Stimulated activated CD8-positive, alpha-beta memory T cell treated with anti-CD3 and anti-CD28 coated beads, Interleukin-7, amount 100 ng/mL, for 4 hours (primary cell): ENCODE results near the gene EGFLAM.
"Not testable (repeated sequence)": the region's sequence is repeated elsewhere in the genome, so short reads cannot be mapped to it uniquely, and the experiment has no call there.

ENCODE experiments used
- DNase-seq, 2 donors: peaks; one replicate each; pipeline ENCODE4 v3.0.0-alpha.2; 2020; ENCODE audit warnings: low read depth in 2 of 2

EGFLAM gene

GRCh38 chr5:38329132-38329715 lies 70.9 kb downstream of the EGFLAM start:
- DNase-seq, result no peak

DNA sequence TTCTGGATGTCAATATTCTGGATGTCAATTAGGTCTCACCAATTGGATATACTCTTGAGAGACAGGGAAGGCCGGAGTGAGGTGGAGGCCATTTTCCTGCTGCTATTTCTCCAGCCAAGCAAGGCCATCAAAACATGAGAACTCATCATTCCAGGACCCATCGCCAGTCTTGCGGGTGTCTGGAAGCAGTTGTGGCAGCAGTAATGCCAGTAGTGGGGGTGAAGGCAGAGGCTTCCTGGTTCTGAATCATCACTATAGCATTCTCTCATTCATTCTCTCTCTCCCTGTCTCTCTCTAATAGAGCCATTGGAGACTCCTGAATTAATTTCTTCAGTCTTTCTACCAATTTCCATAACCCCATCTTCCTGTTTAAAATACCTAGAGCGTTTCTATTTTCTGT lies 71.8 kb downstream of the EGFLAM start:
- DNase-seq, result no peak

- DNase-seq, result no peak
Observed at GRCh38 chr5:38331831-38332230, 73.5 kb downstream of the EGFLAM start.

- not testable (repeated sequence) for DNase-seq
Observed at GRCh38 chr5:38333181-38333580, 74.8 kb downstream of the EGFLAM start.

DNA sequence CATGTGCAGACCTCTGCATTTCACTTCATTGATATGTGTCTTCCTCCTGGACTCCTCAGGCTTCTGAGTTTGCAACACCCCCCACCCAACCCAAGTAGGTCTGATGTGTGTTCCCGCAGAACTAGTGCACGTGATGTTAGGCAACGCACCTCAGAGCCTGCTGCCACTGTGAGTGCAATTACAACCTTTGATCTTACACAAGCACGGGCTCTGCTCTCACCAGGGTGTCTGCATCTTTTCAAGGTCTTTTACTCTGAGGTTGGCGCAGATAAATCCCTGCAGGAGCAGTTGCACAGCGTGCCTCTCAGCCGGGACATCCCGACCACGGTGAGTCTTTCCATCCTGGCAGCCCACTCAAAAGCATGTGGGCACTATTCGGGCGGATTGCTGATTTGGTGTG lies 80.1 kb downstream of the EGFLAM start:
- DNase-seq, result no peak

DNA sequence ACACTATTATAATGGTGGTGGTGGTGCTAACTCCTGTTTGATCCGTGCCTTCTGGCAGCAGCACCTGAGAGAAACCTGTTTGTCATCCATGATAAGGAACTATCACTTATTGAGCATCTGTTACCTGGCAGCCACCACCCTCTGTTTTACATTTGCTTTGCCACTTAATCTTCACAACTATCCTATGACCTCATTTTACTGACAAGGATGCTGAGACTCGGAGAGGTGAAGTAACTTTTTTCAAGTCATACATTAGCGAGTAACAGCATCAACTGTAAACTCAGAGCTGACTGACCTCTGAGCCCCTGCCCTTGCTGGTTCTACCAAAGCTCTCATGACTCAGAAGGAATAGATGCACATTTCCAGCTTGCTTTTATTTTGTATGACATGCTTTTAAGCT lies 81.1 kb downstream of the EGFLAM start:
- DNase-seq, result no peak

GRCh38 chr5:38341056-38341455 lies 82.7 kb downstream of the EGFLAM start:
- DNase-seq, result no peak

GRCh38 chr5:38341641-38342040 lies 83.3 kb downstream of the EGFLAM start:
- DNase-seq, result no peak

DNA sequence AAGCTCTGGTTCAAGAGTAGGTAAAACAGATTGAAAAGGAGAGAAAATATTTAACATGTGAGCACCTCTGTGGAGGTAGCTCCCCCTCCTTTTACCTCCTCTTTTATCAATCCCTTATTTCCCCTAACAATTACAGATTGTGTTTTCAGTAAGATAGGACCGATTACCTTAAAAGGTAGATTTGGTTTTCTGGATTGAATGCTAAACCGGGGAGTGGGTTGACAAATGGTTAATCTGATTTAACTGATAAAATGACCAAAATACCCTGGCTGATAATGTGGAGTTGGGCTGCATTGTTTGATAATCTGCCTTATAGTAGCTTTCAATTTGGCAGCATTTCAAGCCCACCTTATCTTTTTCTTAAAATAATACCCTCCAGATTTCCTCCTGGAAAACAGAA lies 83.9 kb downstream of the EGFLAM start:
- DNase-seq, result no peak

DNA sequence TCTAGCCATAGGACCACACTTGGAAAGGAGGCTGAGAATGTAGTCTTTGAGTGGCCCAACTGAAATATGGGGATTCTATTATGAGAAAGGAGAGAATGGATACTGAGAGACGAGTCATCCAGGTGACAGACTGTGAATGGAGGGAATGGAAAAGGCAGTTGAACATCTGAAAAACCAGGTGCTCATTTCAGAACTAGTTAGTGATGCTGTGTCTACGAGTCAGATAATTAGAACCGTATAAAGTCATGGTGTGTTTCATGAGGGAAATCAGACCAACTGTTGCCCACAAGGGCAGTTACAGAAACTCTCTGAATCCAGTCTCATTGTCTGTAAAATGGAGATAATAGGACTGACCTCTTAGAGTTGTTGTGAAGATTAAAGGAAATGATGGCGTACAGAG lies 86.5 kb downstream of the EGFLAM start:
- DNase-seq, result no peak

- DNase-seq, result no peak
Observed at GRCh38 chr5:38346593-38346992, 88.2 kb downstream of the EGFLAM start.

- no peak for DNase-seq
Observed at GRCh38 chr5:38347040-38347763, 88.8 kb downstream of the EGFLAM start.

DNA sequence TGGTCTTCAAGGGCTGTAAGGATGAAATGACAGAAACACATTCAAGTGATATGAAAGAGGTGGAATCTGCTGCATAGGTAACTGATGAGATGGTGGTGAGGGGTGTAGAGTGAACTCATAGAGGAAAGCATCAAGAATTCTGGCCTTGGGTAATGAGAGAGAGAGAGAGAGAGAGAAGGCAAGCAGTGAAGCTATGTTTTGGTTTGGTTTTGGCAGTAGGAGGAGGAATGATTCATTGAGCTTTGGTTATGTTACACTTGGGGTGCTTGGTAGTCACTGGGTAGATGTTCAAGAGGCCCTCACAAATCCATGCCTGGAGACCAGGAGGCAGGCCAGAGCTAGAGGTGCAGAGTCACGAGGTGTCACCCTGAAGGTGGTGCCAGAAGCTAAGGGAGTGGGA lies 89.5 kb downstream of the EGFLAM start:
- no peak for DNase-seq

GRCh38 chr5:38360323-38361061 lies 102.1 kb downstream of the EGFLAM start:
- no peak for DNase-seq

GRCh38 chr5:38362713-38363112 lies 104.4 kb downstream of the EGFLAM start:
- no peak for DNase-seq

DNA sequence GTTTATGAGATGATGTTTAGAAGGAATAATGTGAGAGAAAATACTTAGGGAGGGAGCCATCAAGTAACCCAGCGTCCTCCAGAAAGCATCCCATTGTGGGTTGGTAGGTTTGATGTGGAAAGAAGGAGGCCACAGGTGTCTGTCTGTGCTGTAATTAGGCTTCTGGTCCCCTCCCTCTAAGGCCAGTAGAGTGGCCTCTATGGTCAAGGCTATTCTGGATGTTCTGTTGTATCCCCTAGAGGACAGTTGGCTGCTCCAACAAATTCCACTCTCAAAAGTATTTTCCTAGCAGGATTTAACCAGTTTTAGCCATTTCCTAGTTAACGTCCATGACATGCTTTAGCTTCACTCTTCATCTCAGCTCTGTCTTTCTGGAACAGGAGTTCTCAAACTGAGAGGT lies 106.5 kb downstream of the EGFLAM start:
- DNase-seq, result no peak

DNA sequence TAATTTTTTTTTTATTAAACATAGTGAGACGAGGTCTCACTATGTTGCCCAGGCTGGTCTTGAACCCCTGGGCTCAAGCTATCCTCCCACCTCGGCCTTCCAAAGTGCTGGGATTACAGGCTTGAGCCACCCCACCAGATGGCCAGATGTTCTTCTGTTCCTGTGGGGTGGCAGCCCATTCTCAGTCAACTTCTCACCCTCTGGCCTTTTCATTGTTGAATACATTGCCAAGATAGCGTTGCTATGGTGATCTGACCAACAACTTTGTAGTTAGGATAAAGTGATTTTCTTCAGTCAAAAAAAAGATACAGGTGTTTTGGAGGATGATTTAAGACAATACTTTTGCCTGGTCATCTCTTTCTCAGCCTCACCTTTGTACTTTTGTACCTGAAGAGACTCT lies 109.1 kb downstream of the EGFLAM start:
- DNase-seq, result no peak

GRCh38 chr5:38367966-38368365 lies 109.6 kb downstream of the EGFLAM start:
- DNase-seq, result no peak

DNA sequence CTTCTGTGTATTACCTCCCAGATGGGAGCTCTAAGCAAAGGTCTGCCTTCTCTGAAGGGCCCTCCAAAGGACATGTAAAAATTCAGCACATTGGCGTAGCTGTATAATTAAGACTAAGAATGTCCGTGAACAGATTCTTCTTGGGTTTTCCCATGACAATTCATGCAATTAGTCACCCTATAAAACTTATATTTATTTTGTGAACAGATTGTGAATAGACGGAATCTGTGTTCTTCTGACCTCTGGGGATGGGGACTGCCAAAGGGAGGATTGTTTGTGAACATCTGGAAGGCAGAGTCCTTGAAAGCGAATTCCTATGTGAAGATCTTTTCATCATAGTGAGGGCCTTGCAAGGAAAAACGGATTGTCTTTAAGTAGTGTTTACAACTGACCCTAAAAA lies 111.3 kb downstream of the EGFLAM start:
- DNase-seq, result no peak

DNA sequence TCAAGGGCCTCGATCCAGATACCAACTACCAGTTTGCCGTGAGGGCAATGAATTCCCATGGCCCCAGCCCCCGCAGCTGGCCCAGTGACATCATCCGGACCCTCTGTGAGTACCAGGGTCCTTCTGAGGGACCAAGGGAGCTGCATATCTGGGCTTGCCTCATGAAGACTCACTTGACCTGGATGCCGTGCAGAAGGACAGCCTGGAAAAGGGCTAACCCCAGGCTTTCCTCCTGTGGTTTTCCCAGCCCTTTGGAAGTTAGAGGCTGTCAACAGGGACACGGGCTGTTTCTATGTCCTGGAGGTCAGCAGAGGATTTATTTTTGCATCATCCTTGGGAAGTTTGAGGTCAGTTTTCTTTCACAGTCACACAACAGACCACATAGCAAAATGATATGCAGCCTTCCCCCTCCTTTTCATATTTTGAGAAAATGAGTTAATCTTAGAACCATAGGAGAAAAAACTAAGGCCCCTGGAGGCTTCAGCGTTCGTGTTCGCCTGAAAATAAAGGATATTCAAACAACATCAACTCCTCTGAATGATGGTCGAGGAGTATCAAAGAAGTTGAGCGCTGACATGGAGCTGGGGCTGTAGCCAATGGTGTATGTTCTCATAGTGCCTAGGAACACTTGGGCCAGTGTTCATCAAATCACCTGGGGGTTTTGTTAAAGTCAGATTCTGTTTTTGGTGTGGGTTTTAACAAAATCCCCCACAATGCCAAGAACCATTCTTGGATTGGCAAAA lies 112.2 kb downstream of the EGFLAM start:
- DNase-seq, result no peak

DNA sequence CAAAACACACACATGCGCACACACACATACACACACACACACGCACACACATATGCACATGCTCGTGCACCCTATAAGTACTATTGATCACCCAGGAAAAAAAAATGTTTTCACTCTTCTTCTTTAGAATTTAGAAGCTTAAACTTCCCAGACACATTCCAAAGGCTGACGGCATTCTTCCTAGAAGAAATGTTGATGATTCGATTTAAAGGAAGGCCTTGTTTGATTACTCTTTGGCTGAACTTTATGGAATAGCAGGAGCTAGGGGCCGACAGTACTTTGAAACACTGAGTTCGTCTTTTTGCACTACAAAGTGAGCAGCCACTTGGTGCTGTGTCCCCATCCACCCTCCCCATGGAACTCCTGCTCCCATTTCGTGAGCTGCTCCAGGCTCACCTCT lies 113.2 kb downstream of the EGFLAM start:
- no peak for DNase-seq

DNA sequence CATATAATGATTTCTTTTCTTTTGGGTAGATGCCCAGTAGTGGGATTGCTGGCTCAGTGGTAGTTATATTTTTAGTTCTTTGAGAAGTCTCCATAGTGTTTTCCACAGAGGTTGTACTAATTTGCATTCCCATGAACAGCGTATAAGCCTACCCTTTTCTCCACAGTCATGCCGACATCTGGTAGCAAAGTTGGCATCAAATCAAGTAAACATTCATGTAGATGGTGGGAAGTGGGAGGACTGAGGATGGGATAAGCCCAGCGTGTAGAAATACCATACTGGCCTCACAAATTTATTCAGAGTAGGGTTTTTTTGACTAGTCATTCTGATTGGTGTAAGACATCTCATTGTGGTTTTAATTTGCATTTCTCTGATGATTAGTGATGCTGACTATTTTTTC lies 115.4 kb downstream of the EGFLAM start:
- DNase-seq, result no peak
